Right lobe of liver (tissue), 4 donors: Measurements from ENCODE around the gene PNPLA4.

Source experiments
- CTCF ChIP-seq, 4 donors: fragments of 200-600 bp in 3 of 4; fragments of 450-650 bp in 1 of 4; IDR thresholded peaks; one replicate each; pipeline versions ENCODE4 v1.5.1 to v1.8.0; 2016 to 2022; ENCODE audit warnings: antibody characterized with exemption in 4 of 4, mild to moderate bottlenecking in 2 of 4
- POLR2A ChIP-seq: fragments of 450-650 bp; IDR thresholded peaks from one replicate; pipeline ENCODE4 v1.6.1; 2017; ENCODE audit warnings: antibody characterized with exemption, mild to moderate bottlenecking
- donor health status: DM: no; HTN: no; CAD: no.
- donor health status: DM: no; HTN: no; CAD: no.
- donor health status: DM: no; HTN: yes; CAD: no.

GRCh38 chrX:7946960-7947359 is 19.7 kb upstream of the PNPLA4 start:
- TF ChIP-seq CTCF (IDR thresholded peaks at IDR 0.05) (no peak), POLR2A (no peak)
